IMR-90 (cell line): ENCODE data around the gene TEX22. TPM values are rescaled to one million over a fixed set of nuclear protein-coding genes. Genes with fewer than 3 reads are reported as not detected.

Source experiments
- ATAC-seq: fragments of 200-7000 bp; cut with Tn5 transposase; 2 replicates; pipeline ENCODE4 v1.9.1; 2020; ENCODE audit warnings: low read depth, mild to moderate bottlenecking, moderate library complexity
- BruUV-seq: library from RNA; stranded (reverse); fragments of 400-500 nt; replicated peaks from 2 replicates; lab custom pipeline; 2021; lab: Mats Ljungman, UMichigan
- CTCF ChIA-PET: fragments of 300-600 bp; formaldehyde crosslinking; extraction: SDS; loops from one replicate; lab custom pipeline; 2021; ENCODE audit warnings: antibody characterized with exemption; lab: Yijun Ruan, JAX
- POLR2A ChIA-PET: fragments of 300-600 bp; sonication (Branson Sonifier 250); formaldehyde crosslinking; loops from one replicate; lab custom pipeline; 2022; ENCODE audit warnings: antibody characterized with exemption; ENCODE audit not compliant: unreplicated experiment; lab: Charles Lee
- DNase-seq: peaks from one replicate; pipeline ENCODE4 v3.0.0; 2013
- H2AFZ ChIP-seq: replicated peaks from 2 replicates; pipeline ENCODE3; 2013; ENCODE audit warnings: low read length, mild to moderate bottlenecking; ENCODE audit not compliant: poor library complexity
- H2AK5ac ChIP-seq: 2 replicates; pipeline ENCODE4 v1.6.1; 2013; ENCODE audit warnings: low read depth, low read length, inconsistent platforms
- H2AK9ac ChIP-seq: replicated peaks from 2 replicates; pipeline ENCODE3; 2013; ENCODE audit warnings: mild to moderate bottlenecking, low read depth, low read length, moderate library complexity; ENCODE audit not compliant: poor library complexity
- H2BK120ac ChIP-seq: 2 replicates; pipeline ENCODE4 v1.6.1; 2013; ENCODE audit warnings: low read depth, low read length, inconsistent platforms
- H2BK15ac ChIP-seq: 3 replicates; pipeline ENCODE4 v1.6.1; 2013; ENCODE audit warnings: low read depth, low read length, inconsistent platforms
- H2BK20ac ChIP-seq: 2 replicates; pipeline ENCODE4 v1.6.1; 2013; ENCODE audit warnings: low read depth, mild to moderate bottlenecking, inconsistent platforms, low read length, moderate library complexity
- H2BK5ac ChIP-seq: 2 replicates; pipeline ENCODE4 v1.6.1; 2013; ENCODE audit warnings: mild to moderate bottlenecking, low read depth, low read length, inconsistent platforms; ENCODE audit not compliant: poor library complexity, severe bottlenecking
- H3K14ac ChIP-seq: replicated peaks from 2 replicates; pipeline ENCODE4 v1.6.1; 2013; ENCODE audit warnings: low read depth, low read length, inconsistent platforms
- H3K18ac ChIP-seq: 2 replicates; pipeline ENCODE4 v1.6.1; 2013; ENCODE audit warnings: low read depth, low read length, control low read depth
- H3K23ac ChIP-seq: 2 replicates; pipeline ENCODE4 v1.6.1; 2013; ENCODE audit warnings: low read depth, low read length, inconsistent platforms
- H3K27ac ChIP-seq: 2 replicates; pipeline ENCODE4 v1.5.1; 2013; ENCODE audit warnings: mild to moderate bottlenecking, control low read depth, low read length; ENCODE audit not compliant: insufficient read depth
- H3K27me3 ChIP-seq: 2 replicates; pipeline ENCODE4 v1.6.1; 2013; ENCODE audit warnings: low read length; ENCODE audit not compliant: control insufficient read depth, insufficient read depth
- H3K36me3 ChIP-seq: 2 replicates; pipeline ENCODE4 v1.6.1; 2013; ENCODE audit warnings: low read length, mixed read lengths; ENCODE audit not compliant: control insufficient read depth, insufficient read depth
- H3K4ac ChIP-seq: 2 replicates; pipeline ENCODE4 v1.6.1; 2013; ENCODE audit warnings: low read depth, low read length, inconsistent platforms
- H3K4me1 ChIP-seq: 2 replicates; pipeline ENCODE4 v1.6.1; 2013; ENCODE audit warnings: low read length, mixed read lengths; ENCODE audit not compliant: control insufficient read depth, insufficient read depth
- H3K4me2 ChIP-seq: 2 replicates; pipeline ENCODE4 v1.6.1; 2013; ENCODE audit warnings: low read depth, mild to moderate bottlenecking, control low read depth, low read length, moderate library complexity
- H3K4me3 ChIP-seq: 2 replicates; pipeline ENCODE4 v1.5.1; 2013; ENCODE audit warnings: low read depth, mild to moderate bottlenecking, control low read depth, low read length, moderate library complexity; ENCODE audit not compliant: insufficient read depth
- H3K56ac ChIP-seq: 2 replicates; pipeline ENCODE4 v1.6.1; 2013; ENCODE audit warnings: low read length, inconsistent platforms; ENCODE audit not compliant: insufficient read depth; ENCODE audit errors: extremely low read depth
- H3K79me1 ChIP-seq, 2 experiments: 2 replicates each; pipeline ENCODE4 v1.6.1; 2013; ENCODE audit warnings: low read length in 2 of 2, inconsistent platforms in 1 of 2, low read depth in 1 of 2
- H3K9ac ChIP-seq: 2 replicates; pipeline ENCODE4 v1.6.1; 2013; ENCODE audit warnings: low read depth, low read length, control low read depth
- H3K9me1 ChIP-seq: 2 replicates; pipeline ENCODE4 v1.6.1; 2013; ENCODE audit warnings: low read length, inconsistent platforms; ENCODE audit not compliant: insufficient read depth
- H3K9me3 ChIP-seq: 2 replicates; pipeline ENCODE4 v1.6.1; 2013; ENCODE audit warnings: low read length; ENCODE audit not compliant: control insufficient read depth, insufficient read depth
- H4K20me1 ChIP-seq: 2 replicates; pipeline ENCODE4 v1.6.1; 2013; ENCODE audit warnings: low read length, inconsistent platforms; ENCODE audit not compliant: insufficient read depth
- H4K5ac ChIP-seq: 2 replicates; pipeline ENCODE4 v1.6.1; 2013; ENCODE audit warnings: mild to moderate bottlenecking, low read depth, low read length, control low read depth
- H4K8ac ChIP-seq, 2 experiments: 2 replicates each; pipeline ENCODE4 v1.6.1; 2013; ENCODE audit warnings: low read depth in 2 of 2, low read length in 2 of 2, control low read depth in 1 of 2, inconsistent platforms in 1 of 2
- H4K91ac ChIP-seq: 2 replicates; pipeline ENCODE4 v1.6.1; 2013; ENCODE audit warnings: low read depth, low read length, inconsistent platforms; ENCODE audit not compliant: insufficient read depth
- CHD1 ChIP-seq: IDR thresholded peaks from 2 replicates; pipeline ENCODE4 v1.6.1; 2012; ENCODE audit warnings: low read depth, low read length, improper control_type of control experiment
- MAFK ChIP-seq: IDR thresholded peaks from 2 replicates; pipeline ENCODE4 v1.6.1; 2012; ENCODE audit warnings: low read depth, low read length, improper control_type of control experiment
- MAZ ChIP-seq: IDR thresholded peaks from 2 replicates; pipeline ENCODE4 v1.6.1; 2012; ENCODE audit warnings: low read depth, mild to moderate bottlenecking, low read length, improper control_type of control experiment, moderate library complexity, borderline replicate concordance
- MXI1 ChIP-seq: IDR thresholded peaks from 2 replicates; pipeline ENCODE4 v1.6.1; 2012; ENCODE audit warnings: low read depth, mild to moderate bottlenecking, low read length, moderate library complexity, borderline replicate concordance
- NFE2L2 ChIP-seq: fragments of 150-350 bp; IDR thresholded peaks from 2 replicates; pipeline ENCODE4 v1.6.1; 2016; ENCODE audit warnings: low read depth, mild to moderate bottlenecking, low read length
- RAD21 ChIP-seq: IDR thresholded peaks from 2 replicates; pipeline ENCODE4 v1.6.1; 2012; ENCODE audit warnings: low read length, improper control_type of control experiment
- RFX5 ChIP-seq: IDR thresholded peaks from 2 replicates; pipeline ENCODE4 v1.8.0; 2012; ENCODE audit warnings: low read depth, mild to moderate bottlenecking, low read length, moderate library complexity
- USF2 ChIP-seq: fragments of 150-350 bp; IDR thresholded peaks from 2 replicates; pipeline ENCODE4 v1.6.1; 2017; ENCODE audit warnings: mild to moderate bottlenecking, antibody characterized with exemption, low read length, low read depth
- WGBS, 2 experiments: methylation state at CpG; one replicate each; pipeline versions ENCODE4 v1.1.5 to v1.1.7; 2013; ENCODE audit warnings: missing lambda C conversion rate in 2 of 2; ENCODE audit not compliant: insufficient read length in 1 of 2; ENCODE audit errors: extremely low coverage in 2 of 2; 5-methylcytosine and 5-hydroxymethylcytosine counted together
- dilution Hi-C: fragments of 300-500 bp; cut with HindIII; formaldehyde crosslinking; loops from one replicate; pipeline ENCODE4 v1.14.3; 2018; ENCODE audit warnings: low sequenced_read_pairs; ENCODE audit not compliant: unreplicated experiment
- in situ Hi-C: fragments of 300-500 bp; cut with MboI; formaldehyde crosslinking; loops from 3 replicates; pipeline ENCODE4 v1.14.3; 2019; ENCODE audit warnings: low sequenced_read_pairs, inconsistent platforms, mixed read lengths
- intact Hi-C: fragments of 100-400 bp; cut with micrococcal nuclease; formaldehyde crosslinking; loops from 2 replicates; pipeline ENCODE4 v1.10.0; 2022
- polyA plus RNA-seq, 3 experiments: library from polyadenylated mRNA; depleted of rRNA; stranded (reverse); fragments of >200 nt; gene quantifications; 2 replicates each; pipeline ENCODE4 v1.2.3, GENCODE V29; 2012; ENCODE audit warnings: low replicate concordance in 1 of 3
- total RNA-seq: library from RNA; depleted of rRNA; stranded (reverse); fragments of >200 nt; gene quantifications from 2 replicates; pipeline ENCODE4 v1.2.3, GENCODE V29; 2012
- TF ChIP-seq, protein P1 (sequence below): conservative IDR thresholded peaks from 2 replicates; pipeline ENCODE4 v1.5.1; 2012; ENCODE audit warnings: mild to moderate bottlenecking, low read depth, low read length, improper control_type of control experiment

The TEX22 gene
- total and polyA plus RNA-seq, 2 of the 4 experiments (the other 2 are of a cell fraction) = 0.10 to 0.18 TPM

DNA sequence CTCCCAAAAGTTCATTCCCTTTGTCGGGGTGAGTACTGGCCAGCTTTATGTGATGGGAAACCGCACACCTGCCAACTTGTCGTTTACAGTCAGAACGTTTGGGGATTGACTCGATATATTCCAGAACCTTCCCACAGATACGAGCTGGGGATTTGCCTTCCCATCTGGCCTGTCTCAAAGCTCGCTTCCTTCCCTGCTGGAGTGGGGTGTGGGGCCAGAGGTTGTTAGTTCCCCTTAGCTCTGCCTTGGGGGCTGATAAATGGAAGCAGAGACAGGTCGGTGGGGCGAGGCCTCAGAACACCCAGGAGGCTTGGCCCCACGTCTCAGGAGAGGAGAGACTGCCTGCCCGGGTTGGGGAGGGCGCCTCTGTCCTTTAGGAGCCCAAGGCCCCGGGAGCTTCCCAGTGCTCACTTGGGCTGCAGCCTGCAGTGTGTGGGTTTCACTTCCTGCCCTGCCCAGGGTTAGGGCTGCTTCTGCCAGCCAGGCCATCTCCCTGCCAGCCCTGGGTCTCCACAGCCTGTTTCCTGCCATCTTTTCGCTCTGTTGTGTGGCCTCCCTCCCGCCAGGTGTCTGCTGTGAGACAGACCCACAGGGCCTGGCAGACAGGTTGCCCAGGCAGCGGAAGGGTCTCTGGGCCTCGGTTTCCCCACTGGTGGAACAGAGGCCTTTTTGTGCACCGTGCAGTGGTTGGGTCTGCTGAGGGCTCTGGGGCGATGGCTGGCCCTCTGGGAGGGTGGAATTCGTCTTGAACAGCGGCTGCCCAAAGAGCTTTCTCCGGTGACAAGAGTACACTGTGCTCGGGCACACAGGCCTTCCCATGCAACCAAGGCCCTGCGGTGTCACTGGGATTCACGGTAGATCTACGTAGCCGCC lies 8.1 kb upstream of the TEX22 start:
- Histone ChIP-seq H2AFZ (no peak overlapping the region), H3K79me1 (no peaks in the 10 kb centered on the region), H3K14ac (no peak overlapping the region), H3K56ac (no peak overlapping the region), H2BK20ac (no peak overlapping the region), H3K23ac (no peak overlapping the region), H3K4me1 (no peaks in the 10 kb centered on the region), H3K27ac (no peak overlapping the region), H3K9me1 (no peaks in the 10 kb centered on the region), H2BK120ac (no peak overlapping the region), H3K4me2 (no peak overlapping the region), H2AK9ac (no peak overlapping the region), H3K36me3 (peaks cover 15% of the 10 kb centered on the region; the same call in 1 of the 2 replicates), H3K9me3 (no peaks in the 10 kb centered on the region), H3K18ac (no peak overlapping the region), H2BK5ac (no peak overlapping the region), H3K4ac (no peak overlapping the region), H2BK15ac (no peak overlapping the region), H3K4me3 (no peak overlapping the region), H2AK5ac (no peak overlapping the region), H4K8ac (no peak overlapping the region), H4K91ac (no peak overlapping the region), H3K27me3 (no peaks in the 10 kb centered on the region), H4K20me1 (no peaks in the 10 kb centered on the region), H4K5ac (no peak overlapping the region), H3K9ac (no peak overlapping the region)
- ChIA-PET CTCF (interaction anchor here (0.9 kb wide), 1 partner anchor 100 kb away, joined by 4 read pairs; no protein-coding TSS in a partner anchor), POLR2A (interaction anchor here (0.6 kb wide), 1 partner anchor 205 kb away, joined by 3 read pairs; no protein-coding TSS in a partner anchor)
- dilution Hi-C loops = no loop called here
- intact Hi-C loops = no loop called here
- DNase-seq = no peak
- TF ChIP-seq MAFK (no peak), MXI1 (no peak), MAZ (no peak), RFX5 (no peak), USF2 (no peak), CHD1 (no peak), NFE2L2 (no peak), RAD21 (no peak)
- TF ChIP-seq, protein P1, sequence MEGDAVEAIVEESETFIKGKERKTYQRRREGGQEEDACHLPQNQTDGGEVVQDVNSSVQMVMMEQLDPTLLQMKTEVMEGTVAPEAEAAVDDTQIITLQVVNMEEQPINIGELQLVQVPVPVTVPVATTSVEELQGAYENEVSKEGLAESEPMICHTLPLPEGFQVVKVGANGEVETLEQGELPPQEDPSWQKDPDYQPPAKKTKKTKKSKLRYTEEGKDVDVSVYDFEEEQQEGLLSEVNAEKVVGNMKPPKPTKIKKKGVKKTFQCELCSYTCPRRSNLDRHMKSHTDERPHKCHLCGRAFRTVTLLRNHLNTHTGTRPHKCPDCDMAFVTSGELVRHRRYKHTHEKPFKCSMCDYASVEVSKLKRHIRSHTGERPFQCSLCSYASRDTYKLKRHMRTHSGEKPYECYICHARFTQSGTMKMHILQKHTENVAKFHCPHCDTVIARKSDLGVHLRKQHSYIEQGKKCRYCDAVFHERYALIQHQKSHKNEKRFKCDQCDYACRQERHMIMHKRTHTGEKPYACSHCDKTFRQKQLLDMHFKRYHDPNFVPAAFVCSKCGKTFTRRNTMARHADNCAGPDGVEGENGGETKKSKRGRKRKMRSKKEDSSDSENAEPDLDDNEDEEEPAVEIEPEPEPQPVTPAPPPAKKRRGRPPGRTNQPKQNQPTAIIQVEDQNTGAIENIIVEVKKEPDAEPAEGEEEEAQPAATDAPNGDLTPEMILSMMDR = no peak
- in situ Hi-C loops = no loop called here
- 87% methylated on average over 14 of the region's 27 CpGs; no CpG with 5 or more reads in 1 of the 2 experiments for WGBS, 2 experiments
- BruUV-seq = no TSS peak
- ATAC-seq = no peak
